Mammary epithelial cell (primary cell): ENCODE results near the gene GRAP2.

ENCODE experiments used
- CTCF ChIP-seq, 2 donors: IDR thresholded peaks in 1 of 2; conservative IDR thresholded peaks in 1 of 2; 2 replicates each; pipeline ENCODE4 v1.5.1; 2011 to 2012; ENCODE audit warnings: inconsistent platforms in 2 of 2, low read length in 2 of 2, mild to moderate bottlenecking in 2 of 2, control low read depth in 1 of 2, low read depth in 1 of 2; ENCODE audit not compliant: insufficient read depth in 1 of 2; ENCODE audit errors: extremely low read depth in 1 of 2
- EZH2 ChIP-seq: IDR thresholded peaks from 2 replicates; pipeline ENCODE4 v1.6.1; 2012; ENCODE audit warnings: low read length, inconsistent platforms, borderline replicate concordance

- TF ChIP-seq CTCF (conservative IDR thresholded peaks at IDR 0.05 in 1 of 2, IDR thresholded peaks at IDR 0.05 in 1 of 2; ENCODE audit: extremely low read depth in 1 of 2, insufficient read depth in 1 of 2, low read depth in 1 of 2, low read length in 2 of 2) (no peak), EZH2 (no peak)
Measured at GRCh38 chr22:39896313-39896996, 4.4 kb upstream of the GRAP2 start.
